H9 (cell line): ENCODE results near the gene KIF6. TPM values are rescaled to one million over a fixed set of nuclear protein-coding genes. Genes with fewer than 3 reads are reported as not detected.

Experiments used
- DNase-seq: peaks from one replicate; pipeline ENCODE4 v3.0.0-alpha.2; 2017
- H2AFZ ChIP-seq: one replicate; pipeline ENCODE4 v1.6.1; 2013; ENCODE audit warnings: mild to moderate bottlenecking, low read length, control low read depth, moderate library complexity
- H2AK5ac ChIP-seq: 2 replicates; pipeline ENCODE4 v1.6.1; 2013; ENCODE audit warnings: low read length, control low read depth, mixed read lengths; ENCODE audit not compliant: insufficient read length
- H2BK120ac ChIP-seq: one replicate; pipeline ENCODE4 v1.6.1; 2013; ENCODE audit warnings: low read depth, mild to moderate bottlenecking, low read length, control low read depth, inconsistent platforms; ENCODE audit not compliant: poor library complexity, severe bottlenecking
- H2BK12ac ChIP-seq: 2 replicates; pipeline ENCODE4 v1.6.1; 2013; ENCODE audit warnings: low read length, control low read depth, mixed read lengths, low read depth; ENCODE audit not compliant: insufficient read length
- H2BK15ac ChIP-seq: 2 replicates; pipeline ENCODE4 v1.6.1; 2013; ENCODE audit warnings: low read depth, low read length, control low read depth
- H2BK20ac ChIP-seq: one replicate; pipeline ENCODE4 v1.6.1; 2013; ENCODE audit warnings: low read depth, mild to moderate bottlenecking, low read length, control low read depth, inconsistent platforms; ENCODE audit not compliant: poor library complexity, severe bottlenecking
- H2BK5ac ChIP-seq: 2 replicates; pipeline ENCODE4 v1.6.1; 2013; ENCODE audit warnings: low read length, control low read depth, mixed read lengths; ENCODE audit not compliant: insufficient read length
- H3K14ac ChIP-seq: 2 replicates; pipeline ENCODE4 v1.6.1; 2013; ENCODE audit warnings: low read length, control low read depth; ENCODE audit not compliant: insufficient read depth
- H3K18ac ChIP-seq: 2 replicates; pipeline ENCODE4 v1.6.1; 2013; ENCODE audit warnings: low read depth, mild to moderate bottlenecking, mixed read lengths, low read length, control low read depth; ENCODE audit not compliant: insufficient read length
- H3K23ac ChIP-seq: 2 replicates; pipeline ENCODE4 v1.6.1; 2013; ENCODE audit warnings: low read length, control low read depth, mixed read lengths, low read depth; ENCODE audit not compliant: insufficient read length
- H3K23me2 ChIP-seq: 2 replicates; pipeline ENCODE4 v1.6.1; 2013; ENCODE audit warnings: low read depth, mild to moderate bottlenecking, mixed read lengths, low read length, control low read depth; ENCODE audit not compliant: insufficient read length, poor library complexity, severe bottlenecking
- H3K27ac ChIP-seq: 2 replicates; pipeline ENCODE4 v1.5.1; 2013; ENCODE audit warnings: low read length, control low read depth, mixed read lengths, low read depth; ENCODE audit not compliant: insufficient read length
- H3K27me3 ChIP-seq: 2 replicates; pipeline ENCODE4 v1.6.1; 2013; ENCODE audit warnings: low read length, control low read depth, inconsistent platforms; ENCODE audit not compliant: insufficient read depth
- H3K4ac ChIP-seq: 2 replicates; pipeline ENCODE4 v1.6.1; 2013; ENCODE audit warnings: low read depth, mild to moderate bottlenecking, control low read depth, inconsistent platforms, low read length, moderate library complexity
- H3K4me1 ChIP-seq: 2 replicates; pipeline ENCODE4 v1.6.1; 2013; ENCODE audit warnings: low read length, control low read depth, inconsistent platforms; ENCODE audit not compliant: insufficient read depth
- H3K4me2 ChIP-seq: 2 replicates; pipeline ENCODE4 v1.6.1; 2013; ENCODE audit warnings: low read length, control low read depth, mixed read lengths; ENCODE audit not compliant: insufficient read length, insufficient read depth
- H3K56ac ChIP-seq: 2 replicates; pipeline ENCODE4 v1.6.1; 2013; ENCODE audit warnings: low read depth, mild to moderate bottlenecking, mixed read lengths, low read length, control low read depth; ENCODE audit not compliant: insufficient read length
- H3K79me1 ChIP-seq: 2 replicates; pipeline ENCODE4 v1.6.1; 2013; ENCODE audit warnings: low read depth, mild to moderate bottlenecking, moderate library complexity, low read length, control low read depth, inconsistent platforms; ENCODE audit not compliant: insufficient read depth, poor library complexity, severe bottlenecking
- H3K79me2 ChIP-seq: 2 replicates; pipeline ENCODE4 v1.6.1; 2013; ENCODE audit warnings: low read length, control low read depth, inconsistent platforms; ENCODE audit not compliant: insufficient read depth
- H3K9ac ChIP-seq: 2 replicates; pipeline ENCODE4 v1.6.1; 2013; ENCODE audit warnings: low read length, control low read depth, mixed read lengths; ENCODE audit not compliant: insufficient read length; ENCODE audit errors: extremely low read depth
- H3K9me3 ChIP-seq: one replicate; pipeline ENCODE4 v1.6.1; 2013; ENCODE audit warnings: low read depth, low read length, inconsistent platforms; ENCODE audit not compliant: control insufficient read depth
- H3T11ph ChIP-seq: one replicate; pipeline ENCODE4 v1.6.1; 2013; ENCODE audit warnings: mild to moderate bottlenecking, low read length, control low read depth, inconsistent platforms
- H4K20me1 ChIP-seq: one replicate; pipeline ENCODE4 v1.6.1; 2013; ENCODE audit not compliant: control insufficient read depth, insufficient read length, insufficient read depth
- H4K5ac ChIP-seq: 2 replicates; pipeline ENCODE4 v1.6.1; 2013; ENCODE audit warnings: low read depth, mild to moderate bottlenecking, mixed read lengths, low read length, control low read depth; ENCODE audit not compliant: insufficient read length
- H4K8ac ChIP-seq: replicated peaks from 2 replicates; pipeline ENCODE4 v1.6.1; 2013; ENCODE audit warnings: low read length, control low read depth, mixed read lengths, low read depth; ENCODE audit not compliant: insufficient read length
- H4K91ac ChIP-seq: 2 replicates; pipeline ENCODE4 v1.6.1; 2013; ENCODE audit warnings: low read depth, mild to moderate bottlenecking, moderate library complexity, mixed read lengths, low read length, control low read depth; ENCODE audit not compliant: insufficient read length
- H3K27ac Mint-ChIP-seq, 3 experiments: 2 replicates in 2 of 3; 3 replicates in 1 of 3; pipeline ENCODE4 v1.8.0; 2020 to 2021; ENCODE audit warnings: mixed read lengths in 3 of 3, mild to moderate bottlenecking in 1 of 3, moderate library complexity in 1 of 3
- H3K27me3 Mint-ChIP-seq: 2 replicates; pipeline ENCODE4 v1.8.0; 2021; ENCODE audit warnings: low read depth, mild to moderate bottlenecking, moderate library complexity, mixed read lengths
- H3K36me3 Mint-ChIP-seq, 3 experiments: 2 replicates in 2 of 3; 3 replicates in 1 of 3; pipeline ENCODE4 v1.8.0; 2020 to 2021; ENCODE audit warnings: low read depth in 3 of 3, mixed read lengths in 3 of 3; ENCODE audit not compliant: insufficient read depth in 1 of 3
- H3K4me1 Mint-ChIP-seq, 2 experiments: 2 replicates each; pipeline ENCODE4 v1.8.0; 2020; ENCODE audit warnings: mixed read lengths in 2 of 2
- H3K4me3 Mint-ChIP-seq, 2 experiments: 2 replicates in 1 of 2; 3 replicates in 1 of 2; pipeline ENCODE4 v1.8.0; 2020 to 2021; ENCODE audit warnings: mild to moderate bottlenecking in 2 of 2, mixed read lengths in 2 of 2, moderate library complexity in 1 of 2
- H3K9me3 Mint-ChIP-seq, 2 experiments: 2 replicates in 1 of 2; 3 replicates in 1 of 2; pipeline ENCODE4 v1.8.0; 2020; ENCODE audit warnings: mild to moderate bottlenecking in 2 of 2, mixed read lengths in 2 of 2, moderate library complexity in 1 of 2
- CTCF ChIP-seq: fragments of 200-600 bp; sonication (generic); conservative IDR thresholded peaks from 3 replicates; pipeline ENCODE4 v1.8.0; 2021; ENCODE audit warnings: antibody characterized with exemption, mild to moderate bottlenecking
- WGBS: extraction: QIAGEN DNeasy Blood & Tissue Kit; methylation state at CpG from one replicate; pipeline ENCODE4 v1.1.7; 2013; ENCODE audit warnings: missing lambda C conversion rate, low lambda C conversion rate, mixed read lengths; ENCODE audit not compliant: insufficient read length; ENCODE audit errors: extremely low coverage; 5-methylcytosine and 5-hydroxymethylcytosine counted together
- total RNA-seq: library from RNA; stranded (reverse); gene quantifications from 2 replicates; pipeline ENCODE4 v1.2.1, GENCODE V29; 2021

KIF6 gene
- total RNA-seq, 1 experiment from 2014 or later = 0.63 TPM

DNA sequence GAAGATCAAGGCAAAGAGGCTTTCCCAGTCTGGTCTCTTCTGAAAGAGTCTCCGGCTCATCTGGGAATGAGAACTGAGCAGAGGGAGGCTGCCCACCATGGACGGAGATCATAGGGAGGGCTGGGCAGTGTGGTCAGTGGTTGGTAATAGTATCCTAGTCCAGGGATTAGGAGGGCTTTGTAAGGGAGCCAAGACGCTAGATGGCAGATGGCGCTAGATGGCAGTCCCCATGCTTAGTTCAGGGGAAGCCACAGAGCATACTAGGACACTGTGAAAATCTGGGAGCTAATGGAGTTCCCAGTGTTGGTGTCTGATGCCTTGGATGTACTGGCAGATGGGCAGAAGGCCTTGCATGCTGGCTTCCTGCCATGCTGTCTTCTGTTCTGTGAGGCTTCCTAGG is 45.2 kb upstream of the KIF6 start:
- no peak overlapping the region for H2BK5ac ChIP-seq
- H3K23me2 ChIP-seq = no peaks in the 10 kb centered on the region
- H3K4me3 Mint-ChIP-seq = no peak overlapping the region
- H2AK5ac ChIP-seq = no peak overlapping the region
- no peaks in the 10 kb centered on the region for H3K27me3 ChIP-seq
- H3K79me1 ChIP-seq = no peaks in the 10 kb centered on the region
- no peak overlapping the region for H3K4me2 ChIP-seq
- H2BK12ac ChIP-seq = no peak overlapping the region
- no peaks in the 10 kb centered on the region for H3K4me1 ChIP-seq
- WGBS = no CpG with 5 or more reads among the region's 4 CpGs
- no peak overlapping the region for H3K23ac ChIP-seq
- H3K18ac ChIP-seq = no peak overlapping the region
- no peaks in the 10 kb centered on the region for H4K20me1 ChIP-seq
- H3K14ac ChIP-seq = no peak overlapping the region
- no peak overlapping the region for H2AFZ ChIP-seq
- H4K8ac ChIP-seq = no peak overlapping the region
- H4K91ac ChIP-seq = no peak overlapping the region
- H2BK15ac ChIP-seq = no peak overlapping the region
- peaks cover 0 to 6% of the 10 kb centered on the region in 2 experiments; a peak in 2 of 5 replicates for H3K9me3 Mint-ChIP-seq
- no peak for DNase-seq
- no peak overlapping the region for H3K27ac Mint-ChIP-seq
- TF ChIP-seq CTCF = no peak
- no peak overlapping the region for H2BK120ac ChIP-seq
- H3K9ac ChIP-seq = no peak overlapping the region
- H3K36me3 Mint-ChIP-seq = peaks cover 0 to 2% (median 0%) of the 10 kb centered on the region in 3 experiments; a peak in 2 of 7 replicates
- no peaks in the 10 kb centered on the region for H3K9me3 ChIP-seq
- H2BK20ac ChIP-seq = no peak overlapping the region
- H3K27me3 Mint-ChIP-seq = peaks cover 3% of the 10 kb centered on the region
- H3K27ac ChIP-seq = no peak overlapping the region
- H3K4ac ChIP-seq = no peak overlapping the region
- no peak overlapping the region for H4K5ac ChIP-seq
- H3K56ac ChIP-seq = no peak overlapping the region
- no peaks in the 10 kb centered on the region for H3K79me2 ChIP-seq
- no peaks in the 10 kb centered on the region for H3K4me1 Mint-ChIP-seq
- no peak overlapping the region for H3T11ph ChIP-seq
